Measurements from ENCODE around the gene RPS16. TPM values are rescaled to one million over a fixed set of nuclear protein-coding genes. Genes with fewer than 3 reads are reported as not detected.
"Not testable (repeated sequence)": the region's sequence is repeated elsewhere in the genome, so short reads cannot be mapped to it uniquely, and the experiment has no call there.

Gene RPS16
- 1,000 to 10,000 TPM; 1,282 to 1,746 (median 1,468) TPM for total RNA-seq
- polyA plus RNA-seq: 1,560 TPM
- long read RNA-seq, donor 1, transcript RPS16-201 (5 exons, 560 nt): major isoform, 211 of 468 reads
- long read RNA-seq, donor 1, partial matches to known transcripts: 251 of 468 reads
- long read RNA-seq, donor 1, other reads (novel, unspliced or antisense): 2 of 468 reads
- long read RNA-seq, donor 2, transcript RPS16-201 (5 exons, 560 nt): major isoform, 248 of 393 reads
- long read RNA-seq, donor 2, partial matches to known transcripts: 136 of 393 reads
- long read RNA-seq, donor 2, other reads (novel, unspliced or antisense): 3 of 393 reads
- long read RNA-seq, donor 3, transcript RPS16-201 (5 exons, 560 nt): major isoform, 125 of 239 reads
- long read RNA-seq, donor 3, transcript RPS16-206 (4 exons, 2,389 nt): minor isoform, 19 of 239 reads
- long read RNA-seq, donor 3, transcript RPS16-207 (5 exons, 492 nt): minor isoform, 6 of 239 reads
- long read RNA-seq, donor 3, partial matches to known transcripts: 80 of 239 reads
- long read RNA-seq, donor 3, other reads (novel, unspliced or antisense): 9 of 239 reads
- long read RNA-seq, donor 4, transcript RPS16-201 (5 exons, 560 nt): major isoform, 235 of 379 reads
- long read RNA-seq, donor 4, partial matches to known transcripts: 134 of 379 reads
- long read RNA-seq, donor 4, other reads (novel, unspliced or antisense): 5 of 379 reads

DNA sequence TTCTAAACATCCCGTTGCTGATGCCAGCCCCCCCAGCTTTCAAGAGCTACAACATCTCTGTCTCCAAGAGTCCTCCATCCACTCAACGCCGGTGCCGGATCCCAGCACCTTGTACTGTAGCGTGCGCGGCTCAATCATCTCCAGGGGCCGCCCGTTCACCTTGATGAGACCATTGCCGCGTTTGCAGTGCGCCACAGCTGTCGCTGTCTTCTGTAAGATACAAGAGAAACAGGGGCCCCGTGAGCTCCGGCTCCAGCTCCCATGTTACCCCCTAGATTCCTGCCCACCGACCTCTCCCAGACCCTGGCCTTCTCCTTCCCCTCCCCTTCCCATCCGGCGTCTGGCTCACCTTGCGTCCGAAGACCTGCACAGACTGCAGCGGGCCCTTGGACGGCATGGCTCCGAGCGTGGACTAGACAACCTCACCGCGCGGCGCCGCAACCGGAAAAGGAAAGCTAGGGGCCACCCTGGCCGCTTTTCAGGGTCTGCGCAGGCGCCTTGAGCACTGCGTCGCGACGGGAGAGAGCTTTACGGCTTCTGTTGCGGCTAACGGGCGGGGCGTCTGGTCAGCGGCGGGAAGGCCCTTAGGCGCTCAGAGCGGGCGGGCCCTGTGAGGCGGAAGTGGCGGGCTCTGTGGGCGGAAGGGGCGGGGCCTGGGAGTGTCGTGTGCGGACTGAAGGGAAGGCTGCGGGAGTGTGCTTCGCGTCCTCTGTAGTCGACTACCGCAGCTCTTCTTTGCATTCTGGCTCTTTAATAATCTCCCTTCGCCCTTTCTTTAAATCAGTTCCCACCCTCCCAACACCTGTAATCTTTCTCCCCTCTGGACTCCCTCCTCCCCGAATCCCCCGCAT lies at the start of gene RPS16:
Gene RPS16, minus strand, starts transcription at position 451 of the 851 bp plus-strand sequence. Its CDS starts 54 bp downstream, at position 397.
- Histone ChIP-seq H3K27ac (ENCODE audit: low read length) (peak within 1 kb of the TSS; percentile 84), H3K27me3 (ENCODE audit: control insufficient read depth, insufficient read depth) (no peaks in the 10 kb centered on the region), H3K4me1 (ENCODE audit: control insufficient read depth, insufficient read depth, low read length) (peaks cover 3% of the 10 kb centered on the region), H3K4me3 (ENCODE audit: low read length) (peak within 1 kb of the TSS; percentile 88), H3K9me3 (ENCODE audit: control insufficient read depth, low read length) (no peaks in the 10 kb centered on the region)
- intact Hi-C loops (cut with DNase I): no loop called here
- peak; percentile 97 to 99 for ATAC-seq
- peak; percentile 99 to 100 (median 100) for DNase-seq
- WGBS: under 1% methylated on average over 61 of the region's 61 CpGs

GRCh38 chr19:39483141-39483540 lies 47.4 kb upstream of the RPS16 start:
- no peak overlapping the region for H3K27ac ChIP-seq (ENCODE audit: low read length)
- intact Hi-C loops (cut with DNase I): no loop called here
- H3K4me3 ChIP-seq (ENCODE audit: low read length): no peak overlapping the region
- H3K4me1 ChIP-seq (ENCODE audit: control insufficient read depth, insufficient read depth, low read length): peaks cover 7% of the 10 kb centered on the region
- no peak for ATAC-seq
- 79% methylated on average over 6 of the region's 6 CpGs for WGBS
- no peak for DNase-seq
- no peaks in the 10 kb centered on the region for H3K9me3 ChIP-seq (ENCODE audit: control insufficient read depth, low read length)
- H3K27me3 ChIP-seq (ENCODE audit: control insufficient read depth, insufficient read depth): no peaks in the 10 kb centered on the region

GRCh38 chr19:39481676-39482075 lies 45.9 kb upstream of the RPS16 start:
- no peak overlapping the region for H3K27ac ChIP-seq (ENCODE audit: low read length)
- WGBS: 70% methylated on average over 11 of the region's 11 CpGs
- DNase-seq (peak in 1 of 3 donors; percentile 35), ATAC-seq (no peak)
- peaks cover 7% of the 10 kb centered on the region for H3K4me1 ChIP-seq (ENCODE audit: control insufficient read depth, insufficient read depth, low read length)
- intact Hi-C loops (cut with DNase I): no loop called here
- peak overlapping the region; percentile 92 for H3K4me3 ChIP-seq (ENCODE audit: low read length)
- H3K27me3 ChIP-seq (ENCODE audit: control insufficient read depth, insufficient read depth): no peaks in the 10 kb centered on the region
- H3K9me3 ChIP-seq (ENCODE audit: control insufficient read depth, low read length): no peaks in the 10 kb centered on the region

DNA sequence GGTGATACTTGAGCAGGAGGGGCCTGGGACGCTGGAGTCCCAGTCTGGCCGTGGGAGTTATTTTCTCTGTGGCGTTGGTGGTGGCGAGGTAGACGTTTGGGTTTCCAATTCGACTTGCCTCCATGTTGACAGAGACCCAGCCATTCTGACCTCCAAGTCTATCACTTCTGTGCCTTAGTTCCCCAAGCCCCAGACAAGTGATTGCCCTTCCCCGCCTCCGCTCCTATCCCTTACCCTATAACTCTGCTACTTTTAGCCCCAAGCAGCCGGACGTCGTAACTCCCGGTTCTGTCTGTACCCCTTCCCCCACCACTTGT lies 45.4 kb upstream of the RPS16 start:
- ATAC-seq: peak in 1 of 2 donors; percentile 3
- intact Hi-C loops (cut with DNase I): no loop called here
- DNase-seq: no peak
- H3K4me1 ChIP-seq (ENCODE audit: control insufficient read depth, insufficient read depth, low read length): peaks cover 7% of the 10 kb centered on the region
- no peaks in the 10 kb centered on the region for H3K9me3 ChIP-seq (ENCODE audit: control insufficient read depth, low read length)
- WGBS: under 1% methylated on average over 12 of the region's 12 CpGs
- H3K4me3 ChIP-seq (ENCODE audit: low read length): peak overlapping the region; percentile 92
- H3K27me3 ChIP-seq (ENCODE audit: control insufficient read depth, insufficient read depth): no peaks in the 10 kb centered on the region
- no peak overlapping the region for H3K27ac ChIP-seq (ENCODE audit: low read length)

DNA sequence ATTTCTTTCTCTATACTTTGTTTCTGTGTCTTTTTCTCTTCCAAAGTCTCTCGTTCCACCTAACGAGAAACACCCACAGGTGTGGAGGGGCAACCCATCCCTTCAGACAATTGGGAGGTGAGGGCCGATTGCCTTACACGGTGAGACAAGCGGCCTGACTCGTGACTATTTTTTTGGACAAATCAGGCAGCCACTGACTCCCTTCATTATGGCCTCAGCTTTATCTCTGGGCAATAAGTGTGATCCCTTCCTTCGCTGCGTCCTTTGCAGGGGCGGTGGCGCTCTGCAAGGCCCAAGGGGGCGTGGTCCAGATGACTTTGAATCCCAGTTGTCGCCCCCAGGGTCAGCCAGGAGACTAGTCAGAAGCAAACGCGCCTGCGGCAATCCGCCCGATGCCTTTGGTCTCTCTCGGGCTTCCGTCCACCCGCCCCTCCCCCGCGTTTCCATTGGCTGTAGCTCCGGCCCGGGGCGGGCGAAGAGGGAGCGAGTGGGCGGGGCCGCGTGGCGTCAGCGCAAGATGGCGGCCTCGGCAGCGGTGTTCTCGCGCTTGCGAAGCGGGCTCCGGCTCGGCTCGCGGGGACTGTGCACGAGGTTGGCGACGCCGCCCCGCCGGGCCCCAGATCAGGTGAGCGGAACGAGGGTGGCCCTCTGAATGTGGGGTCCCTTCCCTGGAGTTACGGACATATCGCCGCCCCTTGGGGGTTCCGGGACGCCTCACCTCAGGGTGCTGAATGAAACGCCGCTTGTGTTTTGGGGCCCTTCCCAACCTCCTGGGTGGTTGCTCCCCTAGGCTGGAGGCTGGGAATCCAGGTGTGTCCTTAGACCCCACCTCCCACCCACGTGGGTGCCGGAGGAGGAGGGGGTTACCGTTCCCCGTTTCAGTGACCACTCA lies 44.8 kb upstream of the RPS16 start, which contains the start of gene TIMM50:
Gene TIMM50, plus strand, starts transcription at position 502 of the 892 bp plus-strand sequence. Its CDS starts 16 bp downstream, at position 518.
- H3K27me3 ChIP-seq (ENCODE audit: control insufficient read depth, insufficient read depth): no peaks in the 10 kb centered on the region
- DNase-seq (peak; percentile 98 to 100 (median 99)), ATAC-seq (peak; percentile 98)
- H3K27ac ChIP-seq (ENCODE audit: low read length): peak within 1 kb of the TSS; percentile 79
- H3K4me3 ChIP-seq (ENCODE audit: low read length): peak within 1 kb of the TSS; percentile 92
- intact Hi-C loops (cut with DNase I): no loop called here
- H3K9me3 ChIP-seq (ENCODE audit: control insufficient read depth, low read length): no peaks in the 10 kb centered on the region
- WGBS: under 1% methylated on average over 62 of the region's 62 CpGs
- peaks cover 7% of the 10 kb centered on the region for H3K4me1 ChIP-seq (ENCODE audit: control insufficient read depth, insufficient read depth, low read length)

GRCh38 chr19:39479916-39480315 lies 44.2 kb upstream of the RPS16 start:
- peaks cover 7% of the 10 kb centered on the region for H3K4me1 ChIP-seq (ENCODE audit: control insufficient read depth, insufficient read depth, low read length)
- intact Hi-C loops (cut with DNase I): loop anchor here in 1 of 4 donors (5.0 kb wide), 1 partner anchor 52 kb away; the partner anchor contains the start of gene EID2B
- no peaks in the 10 kb centered on the region for H3K27me3 ChIP-seq (ENCODE audit: control insufficient read depth, insufficient read depth)
- peak overlapping the region; percentile 15 for H3K27ac ChIP-seq (ENCODE audit: low read length)
- H3K4me3 ChIP-seq (ENCODE audit: low read length): peak overlapping the region; percentile 92
- ATAC-seq (no peak), DNase-seq (no peak)
- 42% methylated on average over 10 of the region's 10 CpGs for WGBS
- no peaks in the 10 kb centered on the region for H3K9me3 ChIP-seq (ENCODE audit: control insufficient read depth, low read length)

DNA sequence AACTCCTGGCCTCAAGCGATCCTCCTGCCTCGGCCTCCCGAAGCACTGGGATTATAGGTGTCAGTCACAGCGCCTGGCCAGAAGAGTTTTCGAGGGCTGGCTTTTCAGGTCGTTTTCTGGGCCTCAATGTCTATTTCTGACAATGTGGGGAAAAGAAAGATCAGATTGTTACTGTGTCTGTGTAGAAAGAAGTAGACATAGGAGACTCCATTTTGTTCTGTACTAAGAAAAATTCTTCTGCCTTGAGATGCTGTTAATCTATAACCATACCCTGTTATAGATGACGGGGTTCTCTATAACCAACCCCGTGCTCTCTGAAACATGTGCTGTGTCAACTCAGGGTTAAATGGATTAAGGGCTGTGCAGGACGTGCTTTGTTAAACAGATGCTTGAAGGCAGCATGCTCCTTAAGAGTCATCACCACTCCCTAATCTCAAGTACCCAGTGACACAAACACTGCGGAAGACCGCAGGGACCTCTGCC lies 43.6 kb upstream of the RPS16 start:
- H3K27ac ChIP-seq (ENCODE audit: low read length); H3K27me3 ChIP-seq (ENCODE audit: control insufficient read depth, insufficient read depth); H3K9me3 ChIP-seq (ENCODE audit: control insufficient read depth, low read length); DNase-seq; ATAC-seq; H3K4me1 ChIP-seq (ENCODE audit: control insufficient read depth, insufficient read depth, low read length); H3K4me3 ChIP-seq (ENCODE audit: low read length): not testable (repeated sequence)
- WGBS: 78% methylated on average over 11 of the region's 11 CpGs
- intact Hi-C loops (cut with DNase I): loop anchor here in 1 of 4 donors (5.0 kb wide), 1 partner anchor 53 kb away; the partner anchor contains the start of gene EID2B

- no peak for ATAC-seq
- no peaks in the 10 kb centered on the region for H3K27me3 ChIP-seq (ENCODE audit: control insufficient read depth, insufficient read depth)
- intact Hi-C loops (cut with DNase I): loop anchor here in 1 of 4 donors (5.0 kb wide), 1 partner anchor 57 kb away; the partner anchor contains the start of gene EID2B
- no peak for DNase-seq
- no peaks in the 10 kb centered on the region for H3K4me1 ChIP-seq (ENCODE audit: control insufficient read depth, insufficient read depth, low read length)
- no peaks in the 10 kb centered on the region for H3K9me3 ChIP-seq (ENCODE audit: control insufficient read depth, low read length)
- 100% methylated on average over 2 of the region's 2 CpGs for WGBS
- no peak overlapping the region for H3K4me3 ChIP-seq (ENCODE audit: low read length)
- no peak overlapping the region for H3K27ac ChIP-seq (ENCODE audit: low read length)
Observed at GRCh38 chr19:39475748-39476147, 40.0 kb upstream of the RPS16 start.

DNA sequence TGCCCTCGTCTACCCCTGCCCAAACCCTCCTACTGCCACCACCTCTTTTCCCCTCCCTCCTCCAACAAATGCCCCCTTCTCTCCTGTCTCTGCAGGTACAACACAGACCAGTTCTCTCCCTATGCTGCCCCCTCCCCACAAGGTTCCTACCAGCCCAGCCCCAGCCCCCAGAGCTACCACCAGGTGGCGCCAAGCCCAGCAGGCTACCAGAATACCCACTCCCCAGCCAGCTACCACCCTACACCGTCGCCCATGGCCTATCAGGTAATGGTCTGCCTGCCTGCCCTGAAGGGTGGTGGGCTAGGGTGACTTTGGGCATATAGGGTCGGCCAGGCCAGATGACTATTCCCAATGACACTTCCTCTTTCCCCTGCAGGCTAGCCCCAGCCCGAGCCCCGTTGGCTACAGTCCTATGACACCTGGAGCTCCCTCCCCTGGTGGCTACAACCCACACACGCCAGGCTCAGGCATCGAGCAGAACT lies 38.4 kb upstream of the RPS16 start:
- intact Hi-C loops (cut with DNase I): loop anchor here in 1 of 4 donors (5.0 kb wide), 1 partner anchor 58 kb away; the partner anchor contains the start of gene EID2B
- 50% methylated on average over 9 of the region's 9 CpGs for WGBS

More for the DNA sequence above, 38.4 kb upstream of the RPS16 start:
- Histone ChIP-seq H3K27ac (ENCODE audit: low read length) (no peak overlapping the region), H3K27me3 (ENCODE audit: control insufficient read depth, insufficient read depth) (no peaks in the 10 kb centered on the region), H3K9me3 (ENCODE audit: control insufficient read depth, low read length) (no peaks in the 10 kb centered on the region), H3K4me1 (ENCODE audit: control insufficient read depth, insufficient read depth, low read length) (no peaks in the 10 kb centered on the region), H3K4me3 (ENCODE audit: low read length) (no peak overlapping the region)
- DNase-seq (peak; percentile 56 to 86 (median 84)), ATAC-seq (peak; percentile 60 to 65)
